ENCODE data around the gene ARID5B. TPM values are rescaled to one million over a fixed set of nuclear protein-coding genes. Genes with fewer than 3 reads are reported as not detected.
A peak's percentile ranks its signal among the peaks of the same experiment; 100 is the strongest.

ARID5B gene
- polyA plus RNA-seq, 3 donors: 1.00 to 2.5 (median 1.5) TPM

DNA sequence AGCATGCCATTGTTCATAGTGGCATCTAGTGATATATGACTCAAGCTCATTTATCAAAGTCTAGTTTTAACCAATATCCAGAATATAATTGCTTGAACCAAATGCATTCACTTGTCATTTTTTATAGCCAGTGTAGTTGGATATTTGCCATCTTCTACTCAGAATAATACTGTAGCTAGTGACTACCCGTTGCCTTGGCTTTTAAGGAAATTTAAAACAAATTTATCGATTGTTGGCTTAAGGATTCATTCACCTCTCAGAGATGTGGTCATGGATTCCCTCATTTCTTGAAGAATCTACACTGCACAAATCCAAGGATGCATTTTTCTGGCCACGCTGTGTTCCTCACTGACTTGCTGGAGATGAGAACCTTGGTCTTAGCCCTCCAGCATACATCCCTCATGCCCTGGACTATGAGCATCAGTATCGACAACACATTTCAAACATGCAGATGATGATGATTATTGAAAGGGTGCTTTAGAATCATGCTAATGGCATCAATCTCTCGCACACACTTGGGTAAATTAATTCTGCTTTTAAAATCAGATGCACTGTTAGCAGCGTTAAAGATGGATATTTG lies 8.8 kb downstream of the ARID5B start:
- H3K4me3 Mint-ChIP-seq: no peak overlapping the region
- intact Hi-C loops (cut with micrococcal nuclease): no loop called here
- Histone ChIP-seq H2AFZ (ENCODE audit: insufficient read depth, low read depth, low read length, poor library complexity, severe bottlenecking) (no peak overlapping the region), H4K20me1 (ENCODE audit: insufficient read depth, low read length) (no peaks in the 10 kb centered on the region), H3K4me2 (replicated peaks; ENCODE audit: extremely low read depth, low read length, poor library complexity, severe bottlenecking) (no peak overlapping the region), H3K4me1 (ENCODE audit: control insufficient read depth in 1 of 2, insufficient read depth in 2 of 2, low read length in 2 of 2) (peaks cover under 1 to 2% of the 10 kb centered on the region in 2 donors), H3K79me2 (ENCODE audit: insufficient read depth, low read length) (peaks cover 27% of the 10 kb centered on the region), H3K27me3 (ENCODE audit: control insufficient read depth in 2 of 2, insufficient read depth in 2 of 2, low read length in 2 of 2) (no peaks in the 10 kb centered on the region), H3K27ac (ENCODE audit: low read depth in 1 of 2, low read length in 2 of 2) (no peak overlapping the region), H3K9ac (ENCODE audit: insufficient read depth, low read length, poor library complexity, severe bottlenecking) (no peak overlapping the region), H3K36me3 (replicated peaks in 1 of 2; ENCODE audit: control insufficient read depth in 1 of 2, insufficient read depth in 2 of 2, low read length in 2 of 2) (peaks cover 4 to 12% of the 10 kb centered on the region in 2 donors), H3K9me3 (replicated peaks in 1 of 2; ENCODE audit: control insufficient read depth in 1 of 2, insufficient read depth in 1 of 2, low read length in 2 of 2) (no peaks in the 10 kb centered on the region), H3K4me3 (replicated peaks in 1 of 3; ENCODE audit: low read depth in 2 of 3, low read length in 3 of 3) (no peak overlapping the region)
- WGBS (ENCODE audit: insufficient coverage): 100% methylated on average over 4 of the region's 6 CpGs
- H3K9me3 Mint-ChIP-seq: peaks cover 0 to 4% (median 0%) of the 10 kb centered on the region in 7 donors
- TF ChIP-seq, protein P1, sequence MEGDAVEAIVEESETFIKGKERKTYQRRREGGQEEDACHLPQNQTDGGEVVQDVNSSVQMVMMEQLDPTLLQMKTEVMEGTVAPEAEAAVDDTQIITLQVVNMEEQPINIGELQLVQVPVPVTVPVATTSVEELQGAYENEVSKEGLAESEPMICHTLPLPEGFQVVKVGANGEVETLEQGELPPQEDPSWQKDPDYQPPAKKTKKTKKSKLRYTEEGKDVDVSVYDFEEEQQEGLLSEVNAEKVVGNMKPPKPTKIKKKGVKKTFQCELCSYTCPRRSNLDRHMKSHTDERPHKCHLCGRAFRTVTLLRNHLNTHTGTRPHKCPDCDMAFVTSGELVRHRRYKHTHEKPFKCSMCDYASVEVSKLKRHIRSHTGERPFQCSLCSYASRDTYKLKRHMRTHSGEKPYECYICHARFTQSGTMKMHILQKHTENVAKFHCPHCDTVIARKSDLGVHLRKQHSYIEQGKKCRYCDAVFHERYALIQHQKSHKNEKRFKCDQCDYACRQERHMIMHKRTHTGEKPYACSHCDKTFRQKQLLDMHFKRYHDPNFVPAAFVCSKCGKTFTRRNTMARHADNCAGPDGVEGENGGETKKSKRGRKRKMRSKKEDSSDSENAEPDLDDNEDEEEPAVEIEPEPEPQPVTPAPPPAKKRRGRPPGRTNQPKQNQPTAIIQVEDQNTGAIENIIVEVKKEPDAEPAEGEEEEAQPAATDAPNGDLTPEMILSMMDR (IDR thresholded peaks at IDR 0.05): no peak
- peaks cover 0 to 2% (median 0%) of the 10 kb centered on the region in 3 donors for H3K27me3 Mint-ChIP-seq (ENCODE audit: low read depth in 3 of 3)
- H3K4me1 Mint-ChIP-seq: peaks cover 5% of the 10 kb centered on the region
- H3K27ac Mint-ChIP-seq: no peak overlapping the region
- no peak for DNase-seq
- H3K36me3 Mint-ChIP-seq: peaks cover 20 to 24% of the 10 kb centered on the region in 2 donors

DNA sequence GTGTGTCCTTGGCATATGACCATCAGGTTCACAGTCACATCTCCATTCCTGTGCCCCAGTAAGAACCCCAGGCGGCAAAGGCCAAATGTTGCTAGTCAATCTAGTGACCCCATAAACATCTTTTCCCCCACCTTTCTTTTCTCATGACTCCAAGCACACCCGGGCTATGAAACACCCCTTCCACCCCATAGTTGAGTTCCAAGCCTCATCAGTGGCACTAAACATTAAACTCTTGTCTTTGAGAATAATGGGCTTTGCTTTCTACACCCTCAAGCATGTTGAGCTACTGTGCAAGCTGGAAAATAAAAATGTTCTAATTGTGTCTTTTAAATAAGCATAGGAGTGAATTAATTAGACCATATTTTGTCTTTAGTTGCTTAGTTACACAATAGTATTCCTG lies 9.4 kb downstream of the ARID5B start:
- Mint-ChIP-seq H3K4me1 (peaks cover 2% of the 10 kb centered on the region), H3K27ac (peak overlapping the region in 1 of 7 donors; percentile 52), H3K9me3 (peaks cover 0 to 4% (median 0%) of the 10 kb centered on the region in 7 donors), H3K36me3 (peaks cover 21 to 29% of the 10 kb centered on the region in 2 donors), H3K27me3 (ENCODE audit: low read depth in 3 of 3) (peaks cover 0 to 2% (median 0%) of the 10 kb centered on the region in 3 donors), H3K4me3 (no peak overlapping the region)
- Histone ChIP-seq H3K9ac (ENCODE audit: insufficient read depth, low read length, poor library complexity, severe bottlenecking) (no peak overlapping the region), H2AFZ (ENCODE audit: insufficient read depth, low read depth, low read length, poor library complexity, severe bottlenecking) (no peak overlapping the region), H3K79me2 (ENCODE audit: insufficient read depth, low read length) (peaks cover 21% of the 10 kb centered on the region), H3K4me3 (replicated peaks in 1 of 3; ENCODE audit: low read depth in 2 of 3, low read length in 3 of 3) (no peak overlapping the region), H3K27me3 (ENCODE audit: control insufficient read depth in 2 of 2, insufficient read depth in 2 of 2, low read length in 2 of 2) (no peaks in the 10 kb centered on the region), H3K9me3 (replicated peaks in 1 of 2; ENCODE audit: control insufficient read depth in 1 of 2, insufficient read depth in 1 of 2, low read length in 2 of 2) (no peaks in the 10 kb centered on the region), H3K36me3 (replicated peaks in 1 of 2; ENCODE audit: control insufficient read depth in 1 of 2, insufficient read depth in 2 of 2, low read length in 2 of 2) (peaks cover 4 to 12% of the 10 kb centered on the region in 2 donors), H3K4me2 (replicated peaks; ENCODE audit: extremely low read depth, low read length, poor library complexity, severe bottlenecking) (no peak overlapping the region), H3K27ac (ENCODE audit: low read depth in 1 of 2, low read length in 2 of 2) (no peak overlapping the region), H3K4me1 (ENCODE audit: control insufficient read depth in 1 of 2, insufficient read depth in 2 of 2, low read length in 2 of 2) (no peaks in the 10 kb centered on the region), H4K20me1 (ENCODE audit: insufficient read depth, low read length) (no peaks in the 10 kb centered on the region)
- intact Hi-C loops (cut with micrococcal nuclease): no loop called here
- DNase-seq: no peak
- WGBS (ENCODE audit: insufficient coverage): 78% methylated on average over 1 of the region's 2 CpGs
- TF ChIP-seq, protein P1 (IDR thresholded peaks at IDR 0.05): no peak
